ENCODE measurements around the gene SPECC1. TPM values are rescaled to one million over a fixed set of nuclear protein-coding genes. Genes with fewer than 3 reads are reported as not detected.

The SPECC1 gene
- total RNA-seq, 1 donor from 2014 or later: 31.0 TPM

DNA sequence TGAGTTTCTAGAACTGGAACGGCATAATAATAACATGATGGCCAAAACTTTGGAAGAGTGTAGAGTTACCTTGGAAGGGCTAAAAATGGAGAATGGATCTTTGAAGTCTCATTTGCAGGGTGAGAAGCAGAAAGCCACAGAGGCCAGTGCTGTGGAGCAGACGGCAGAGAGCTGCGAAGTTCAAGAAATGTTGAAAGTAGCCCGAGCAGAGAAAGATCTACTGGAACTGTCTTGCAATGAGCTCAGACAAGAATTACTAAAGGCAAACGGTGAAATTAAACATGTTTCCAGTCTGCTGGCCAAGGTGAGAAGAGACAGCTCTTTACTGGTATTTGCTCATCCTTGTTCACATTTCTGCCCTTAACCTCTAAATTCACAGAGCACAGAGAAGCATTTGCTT, 196.4 kb downstream of the SPECC1 start:
- Histone ChIP-seq H3K4me1 (peaks cover 13% of the 10 kb centered on the region), H3K27me3 (no peaks in the 10 kb centered on the region), H3K9me3 (no peaks in the 10 kb centered on the region), H3K4me3 (no peak overlapping the region), H3K27ac (no peak overlapping the region), H3K36me3 (no peaks in the 10 kb centered on the region)
- DNase-seq (no peak), ATAC-seq (no peak)
- intact Hi-C loops (cut with DNase I): no loop called here
- no peak for TF ChIP-seq CTCF (IDR thresholded peaks at IDR 0.05)

DNA sequence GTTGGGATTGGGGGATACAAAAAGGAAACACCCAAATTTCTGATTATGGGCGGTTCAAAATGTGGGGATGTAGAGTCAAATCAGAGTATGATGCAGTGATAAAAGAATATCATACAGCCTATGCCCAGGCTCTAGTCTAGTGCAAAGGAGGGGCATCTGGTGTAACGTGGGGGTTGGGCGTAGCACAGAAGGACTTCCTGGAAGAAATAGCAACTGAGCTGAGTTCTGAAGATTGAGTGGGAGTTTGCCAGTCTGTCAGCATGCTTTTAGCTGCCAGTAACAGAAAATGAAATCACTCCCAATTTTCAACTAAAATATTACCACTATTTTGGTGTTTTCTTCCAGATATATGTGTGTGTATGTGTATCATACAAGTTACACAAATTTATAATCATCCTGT, 196.9 kb downstream of the SPECC1 start:
- peaks cover 13% of the 10 kb centered on the region for H3K4me1 ChIP-seq
- TF ChIP-seq CTCF (IDR thresholded peaks at IDR 0.05): no peak
- DNase-seq (no peak), ATAC-seq (peak; percentile 90)
- no peaks in the 10 kb centered on the region for H3K9me3 ChIP-seq
- no peaks in the 10 kb centered on the region for H3K27me3 ChIP-seq
- H3K36me3 ChIP-seq: no peaks in the 10 kb centered on the region
- intact Hi-C loops (cut with DNase I): no loop called here
- no peak overlapping the region for H3K27ac ChIP-seq
- no peak overlapping the region for H3K4me3 ChIP-seq

DNA sequence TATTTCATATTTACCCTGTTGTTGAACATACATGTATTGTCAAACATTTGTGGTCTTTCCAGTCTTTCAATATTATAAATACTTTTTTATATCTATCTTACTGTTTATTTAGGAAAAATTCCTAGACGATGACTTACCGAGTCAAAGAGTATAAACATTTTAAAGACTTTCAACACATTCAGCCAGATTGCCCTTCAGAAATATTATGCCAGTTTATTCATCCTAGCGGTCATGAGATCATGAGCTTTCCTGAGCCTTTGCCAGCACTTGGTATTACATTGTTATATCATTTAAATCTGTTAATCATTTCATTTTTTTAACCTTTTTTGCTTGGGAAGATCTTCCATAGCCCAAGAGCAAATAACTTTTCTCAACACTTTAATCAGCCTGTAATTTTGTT, 197.4 kb downstream of the SPECC1 start:
- H3K4me1 ChIP-seq: peaks cover 13% of the 10 kb centered on the region
- no peaks in the 10 kb centered on the region for H3K27me3 ChIP-seq
- no peak for TF ChIP-seq CTCF (IDR thresholded peaks at IDR 0.05)
- ATAC-seq (no peak), DNase-seq (no peak)
- no peaks in the 10 kb centered on the region for H3K9me3 ChIP-seq
- H3K4me3 ChIP-seq: no peak overlapping the region
- intact Hi-C loops (cut with DNase I): no loop called here
- no peak overlapping the region for H3K27ac ChIP-seq
- H3K36me3 ChIP-seq: no peaks in the 10 kb centered on the region

GRCh38 chr17:20207262-20207985, 198.3 kb downstream of the SPECC1 start:
- no peak for DNase-seq
- no peak overlapping the region for H3K27ac ChIP-seq
- no peak overlapping the region for H3K4me3 ChIP-seq
- no peak for TF ChIP-seq CTCF (IDR thresholded peaks at IDR 0.05)
- H3K27me3 ChIP-seq: no peaks in the 10 kb centered on the region
- no peaks in the 10 kb centered on the region for H3K36me3 ChIP-seq
- H3K4me1 ChIP-seq: peaks cover 13% of the 10 kb centered on the region
- ATAC-seq: no peak
- intact Hi-C loops (cut with DNase I): no loop called here
- no peaks in the 10 kb centered on the region for H3K9me3 ChIP-seq

DNA sequence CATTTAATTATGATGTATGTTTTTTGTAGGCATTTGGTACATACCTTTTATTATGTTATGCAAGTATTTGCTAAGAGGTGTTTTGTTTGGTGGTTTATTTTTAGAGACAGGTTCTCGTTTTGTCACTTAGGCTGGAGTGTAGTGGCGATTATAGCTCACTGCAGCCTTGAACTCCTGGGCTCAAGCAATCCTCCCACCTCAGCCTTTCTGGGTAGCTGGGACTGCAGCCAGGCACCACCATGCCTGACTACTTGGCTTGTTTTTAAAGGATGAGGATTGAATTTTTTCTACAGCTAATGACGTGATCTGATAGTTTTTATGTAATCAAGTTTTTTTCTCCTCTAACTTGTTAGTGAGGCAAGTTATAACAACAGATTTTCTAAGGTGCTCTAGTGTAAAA, 199.6 kb downstream of the SPECC1 start:
- intact Hi-C loops (cut with DNase I): no loop called here
- TF ChIP-seq CTCF (IDR thresholded peaks at IDR 0.05): no peak
- no peaks in the 10 kb centered on the region for H3K27me3 ChIP-seq
- H3K4me3 ChIP-seq: no peak overlapping the region
- ATAC-seq: no peak
- H3K36me3 ChIP-seq: no peaks in the 10 kb centered on the region
- DNase-seq: no peak
- H3K4me1 ChIP-seq: peaks cover 13% of the 10 kb centered on the region
- no peak overlapping the region for H3K27ac ChIP-seq
- no peaks in the 10 kb centered on the region for H3K9me3 ChIP-seq

- H3K27ac ChIP-seq: no peak overlapping the region
- no peaks in the 10 kb centered on the region for H3K27me3 ChIP-seq
- DNase-seq: no peak
- intact Hi-C loops (cut with DNase I): no loop called here
- no peak overlapping the region for H3K4me3 ChIP-seq
- no peak for TF ChIP-seq CTCF (IDR thresholded peaks at IDR 0.05)
- peaks cover 13% of the 10 kb centered on the region for H3K4me1 ChIP-seq
- H3K36me3 ChIP-seq: no peaks in the 10 kb centered on the region
- H3K9me3 ChIP-seq: no peaks in the 10 kb centered on the region
- ATAC-seq: no peak
These were observed 201.0 kb downstream of the SPECC1 start for GRCh38 chr17:20210180-20210579.
